DMS53 (cell line): ENCODE results near the gene TMEM145.
"Not testable (repeated sequence)": the region's sequence is repeated elsewhere in the genome, so short reads cannot be mapped to it uniquely, and the experiment has no call there.

Source experiments
- DNase-seq: peaks from one replicate; lab custom pipeline; 2025; lab: John Stamatoyannopoulos, UW

The TMEM145 gene

DNA sequence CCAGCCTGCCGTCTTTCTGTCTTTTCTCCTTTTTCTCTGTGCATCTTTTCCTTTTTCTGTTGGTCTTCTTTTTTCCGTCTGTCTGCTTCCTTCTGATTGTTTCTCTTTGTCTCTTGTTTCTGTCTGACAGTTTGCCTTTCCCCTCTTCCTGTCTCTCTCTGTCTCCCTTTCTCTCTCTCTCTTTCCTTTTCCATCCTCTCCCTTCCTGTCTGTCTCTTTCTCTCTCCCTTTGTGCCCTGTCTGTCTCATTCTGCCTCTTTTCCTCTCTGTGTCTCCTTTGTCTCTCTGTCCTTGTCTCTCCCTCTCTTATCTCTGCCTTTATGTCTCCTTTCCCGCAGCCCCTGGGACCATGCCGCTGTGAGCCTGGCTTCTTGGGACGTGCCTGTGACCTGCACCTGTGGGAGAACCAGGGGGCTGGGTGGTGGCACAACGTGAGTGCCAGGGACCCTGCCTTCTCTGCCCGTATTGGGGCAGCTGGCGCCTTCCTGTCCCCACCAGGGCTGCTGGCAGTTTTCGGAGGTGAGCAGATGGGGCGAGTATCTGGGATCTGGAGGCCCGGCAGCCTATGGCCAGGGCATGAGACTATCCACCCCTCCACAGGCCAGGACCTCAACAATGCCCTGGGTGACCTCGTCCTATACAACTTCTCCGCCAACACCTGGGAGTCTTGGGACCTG, 21.7 kb downstream of the TMEM145 start:
- no peak for DNase-seq

DNA sequence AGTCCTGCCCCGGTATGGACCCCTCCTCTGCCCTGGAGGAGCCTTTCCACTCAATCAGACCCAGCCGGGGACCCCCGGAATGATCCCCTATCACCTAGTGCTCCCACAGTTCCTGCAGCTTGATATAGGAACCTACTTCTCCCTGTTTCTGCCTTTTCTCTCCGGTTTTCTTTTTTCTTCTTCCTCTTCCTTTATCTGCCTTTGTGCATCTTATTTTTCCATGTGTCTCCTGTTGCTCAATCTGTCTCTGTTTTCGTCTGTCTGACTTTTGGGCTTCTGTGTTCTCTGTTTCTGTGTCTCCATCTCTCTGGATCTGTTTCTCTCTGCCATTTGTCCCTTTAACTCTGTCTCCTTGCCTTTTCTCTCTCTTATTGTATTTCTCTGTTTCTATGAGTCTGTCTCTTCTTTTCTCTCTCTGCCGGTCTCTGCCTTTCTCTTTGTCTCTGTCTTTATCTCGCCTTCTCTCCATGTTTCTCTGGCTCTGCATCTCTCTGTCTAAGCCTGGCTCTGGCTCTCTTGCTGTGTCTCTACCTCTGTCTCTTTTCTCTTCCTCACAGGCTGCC, 22.3 kb downstream of the TMEM145 start:
- DNase-seq: no peak

- DNase-seq: no peak
Observed at GRCh38 chr19:42335971-42336370, 22.9 kb downstream of the TMEM145 start.

- DNase-seq: not testable (repeated sequence)
Observed at GRCh38 chr19:42339126-42339860, 26.2 kb downstream of the TMEM145 start.

DNA sequence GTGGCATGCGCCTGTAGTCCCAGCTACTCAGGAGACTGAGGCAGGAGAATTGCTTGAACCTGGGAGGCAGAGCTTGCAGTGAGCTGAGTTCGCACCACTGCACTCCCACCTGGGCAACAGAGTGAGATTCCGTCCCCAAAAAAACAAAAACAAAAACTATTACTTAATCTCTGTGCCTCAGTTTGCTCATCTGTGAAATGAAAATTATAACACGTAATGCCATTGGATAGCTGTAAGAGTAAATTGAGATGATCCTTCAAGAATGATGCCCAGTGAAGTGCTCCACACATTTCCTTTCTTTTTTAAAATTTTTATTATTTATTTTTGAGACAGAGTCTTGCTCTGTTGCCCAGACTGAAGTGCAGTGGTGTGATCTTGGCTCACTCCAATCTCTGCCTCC, 26.8 kb downstream of the TMEM145 start:
- not testable (repeated sequence) for DNase-seq

- no peak for DNase-seq
Observed at GRCh38 chr19:42343344-42344110, 30.4 kb downstream of the TMEM145 start.

DNA sequence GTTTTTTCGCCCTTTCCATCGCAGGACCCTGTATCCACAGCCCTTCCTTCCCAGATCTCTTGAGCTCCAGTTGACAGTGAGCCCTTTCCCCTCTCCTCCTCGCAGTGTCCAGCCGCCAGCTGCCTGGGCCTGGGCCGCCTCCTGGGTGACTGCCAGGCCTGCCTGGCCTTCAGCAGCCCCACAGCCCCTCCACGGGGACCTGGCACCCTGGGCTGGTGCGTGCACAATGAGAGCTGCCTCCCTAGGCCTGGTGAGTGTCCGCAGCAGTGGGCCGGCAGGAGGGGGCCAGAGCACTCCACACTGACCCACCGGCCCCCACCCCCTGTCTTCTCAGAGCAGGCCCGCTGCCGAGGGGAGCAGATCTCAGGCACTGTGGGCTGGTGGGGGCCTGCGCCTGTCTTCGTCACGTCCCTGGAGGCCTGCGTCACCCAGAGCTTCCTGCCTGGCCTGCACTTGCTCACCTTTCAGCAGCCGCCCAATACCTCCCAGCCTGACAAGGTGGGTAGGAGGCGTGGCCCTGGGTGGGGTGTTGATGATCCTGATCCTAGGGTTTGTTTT, 31.3 kb downstream of the TMEM145 start:
- DNase-seq: no peak

DNA sequence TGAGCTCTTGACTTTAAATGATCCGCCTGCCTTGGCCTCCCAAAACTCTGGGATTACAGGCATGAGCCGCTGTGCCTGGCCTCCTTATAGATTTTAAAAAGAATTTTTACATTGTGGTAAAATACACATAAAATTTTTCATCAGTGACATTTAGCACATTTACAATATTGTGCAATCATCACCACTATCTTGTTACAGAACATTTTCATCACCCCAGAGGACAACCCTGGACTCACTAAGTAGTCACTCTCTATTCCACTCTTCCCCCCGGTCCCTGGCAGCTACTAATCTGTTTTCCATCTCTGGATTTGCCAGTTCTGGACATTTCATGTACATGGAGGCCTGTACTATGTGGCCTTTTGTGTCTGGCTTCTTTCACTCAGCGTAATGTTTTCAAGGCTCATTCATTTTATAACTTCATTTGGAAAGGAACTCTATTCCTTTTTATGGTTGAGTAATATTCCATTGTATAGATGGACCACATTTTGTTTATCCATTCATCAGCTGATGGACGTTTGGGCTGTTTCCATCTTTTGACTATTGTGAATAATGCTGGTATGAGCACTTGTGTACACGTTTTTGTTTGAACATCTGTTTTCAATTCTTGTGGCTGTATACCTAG, 32.2 kb downstream of the TMEM145 start:
- no peak for DNase-seq

- DNase-seq: no peak
Observed at GRCh38 chr19:42348211-42348610, 35.1 kb downstream of the TMEM145 start.

DNA sequence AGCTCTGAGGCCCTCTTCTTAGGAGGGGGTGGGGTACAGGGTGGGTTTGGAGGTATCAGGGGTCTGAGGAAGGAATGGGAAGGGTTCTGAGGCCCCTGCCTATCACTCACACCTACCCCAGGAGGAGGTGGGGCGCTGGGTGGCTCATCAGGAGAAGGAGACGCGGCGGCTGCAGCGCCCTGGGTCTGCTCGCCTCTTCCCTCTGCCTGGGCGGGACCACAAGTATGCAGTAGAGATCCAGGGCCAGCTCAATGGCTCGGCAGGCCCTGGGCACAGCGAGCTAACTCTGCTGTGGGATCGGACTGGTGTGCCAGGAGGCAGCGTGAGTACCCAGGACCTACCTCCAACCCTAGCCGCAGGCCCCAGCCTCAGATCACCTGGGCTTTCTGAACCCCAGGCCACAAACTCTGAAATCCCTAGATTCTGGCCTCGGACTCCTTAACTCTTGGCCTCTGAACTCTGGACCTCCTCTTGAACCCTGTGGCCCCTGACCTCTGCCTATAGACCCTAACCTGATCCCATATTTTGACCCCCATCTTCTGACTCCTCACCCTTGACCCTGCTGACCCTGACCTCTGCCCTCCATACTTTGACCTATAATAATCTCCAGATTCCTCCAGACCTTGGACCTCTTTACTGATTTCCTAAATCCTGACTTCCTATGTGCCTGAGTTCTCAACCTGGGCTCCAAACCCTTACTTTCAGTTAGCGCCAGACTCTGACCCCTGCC, 36.4 kb downstream of the TMEM145 start:
- DNase-seq: no peak

DNA sequence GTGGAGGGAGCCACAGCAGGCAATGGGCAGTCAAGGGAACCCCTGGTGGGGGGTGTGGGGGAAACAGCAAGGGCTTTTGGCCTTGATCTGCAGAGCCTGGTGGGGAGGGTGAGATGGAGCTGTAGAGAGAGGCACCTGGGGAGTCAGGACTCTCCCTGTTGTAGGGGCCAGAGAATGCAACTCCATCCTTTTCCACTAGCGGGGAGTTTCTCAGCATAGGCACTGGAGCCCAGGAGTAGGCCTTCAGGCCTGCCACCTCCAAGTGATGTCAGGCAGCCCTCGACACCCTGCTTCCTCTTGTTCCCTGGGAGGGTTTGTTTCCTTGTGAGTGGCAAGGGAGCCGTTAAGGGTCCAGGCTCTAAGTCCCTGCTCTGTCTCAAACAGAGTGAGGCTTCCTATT, 37.3 kb downstream of the TMEM145 start:
- no peak for DNase-seq

GRCh38 chr19:42351079-42351735, 38.1 kb downstream of the TMEM145 start:
- DNase-seq: no peak

- DNase-seq: peak; percentile 67
Observed at GRCh38 chr19:42352301-42353259, 39.5 kb downstream of the TMEM145 start.

DNA sequence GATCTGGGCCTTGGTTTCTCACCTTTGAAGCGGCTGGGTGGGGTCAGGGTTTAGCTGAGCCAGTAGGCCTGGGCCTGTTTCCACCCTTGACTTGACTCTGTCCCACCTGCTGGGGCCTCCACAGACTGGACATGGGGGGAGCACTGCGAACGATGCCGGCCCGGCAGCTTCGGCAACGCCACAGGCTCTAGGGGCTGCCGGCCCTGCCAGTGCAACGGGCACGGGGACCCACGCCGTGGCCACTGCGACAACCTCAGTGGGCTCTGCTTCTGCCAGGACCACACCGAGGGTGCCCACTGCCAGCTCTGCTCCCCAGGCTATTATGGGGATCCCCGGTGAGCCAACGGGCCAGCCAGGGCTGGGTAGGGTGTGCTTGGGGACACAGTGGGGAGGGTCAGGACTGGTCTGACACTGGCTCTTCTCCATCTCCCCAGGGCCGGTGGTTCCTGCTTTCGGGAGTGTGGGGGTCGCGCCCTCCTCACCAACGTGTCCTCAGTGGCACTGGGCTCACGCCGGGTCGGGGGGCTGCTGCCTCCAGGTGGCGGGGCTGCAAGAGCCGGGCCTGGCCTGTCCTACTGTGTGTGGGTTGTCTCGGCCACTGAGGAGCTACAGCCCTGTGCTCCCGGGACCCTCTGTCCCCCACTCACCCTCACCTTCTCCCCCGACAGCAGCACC, 40.4 kb downstream of the TMEM145 start:
- DNase-seq: no peak

GRCh38 chr19:42355896-42356295, 42.8 kb downstream of the TMEM145 start:
- no peak for DNase-seq

- DNase-seq: no peak
Observed at GRCh38 chr19:42356686-42357085, 43.6 kb downstream of the TMEM145 start.

DNA sequence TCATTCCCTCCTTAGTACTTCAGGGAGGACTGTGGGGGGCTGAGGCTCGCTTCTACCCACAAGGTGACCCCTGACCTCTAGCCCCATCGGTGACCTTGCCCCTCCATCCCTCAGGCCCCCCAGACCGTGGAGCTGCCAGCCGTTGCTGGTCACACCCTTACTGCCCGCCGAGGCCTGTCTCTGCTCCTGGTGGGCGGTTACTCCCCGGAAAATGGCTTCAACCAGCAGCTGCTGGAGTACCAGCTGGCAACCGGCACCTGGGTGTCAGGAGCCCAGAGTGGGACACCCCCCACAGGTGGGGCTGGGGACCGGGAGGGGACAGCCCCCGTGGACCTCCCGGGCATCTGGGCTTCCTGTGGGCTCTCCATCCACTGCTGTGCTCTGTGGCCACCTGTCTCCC, 44.2 kb downstream of the TMEM145 start:
- DNase-seq: no peak

DNA sequence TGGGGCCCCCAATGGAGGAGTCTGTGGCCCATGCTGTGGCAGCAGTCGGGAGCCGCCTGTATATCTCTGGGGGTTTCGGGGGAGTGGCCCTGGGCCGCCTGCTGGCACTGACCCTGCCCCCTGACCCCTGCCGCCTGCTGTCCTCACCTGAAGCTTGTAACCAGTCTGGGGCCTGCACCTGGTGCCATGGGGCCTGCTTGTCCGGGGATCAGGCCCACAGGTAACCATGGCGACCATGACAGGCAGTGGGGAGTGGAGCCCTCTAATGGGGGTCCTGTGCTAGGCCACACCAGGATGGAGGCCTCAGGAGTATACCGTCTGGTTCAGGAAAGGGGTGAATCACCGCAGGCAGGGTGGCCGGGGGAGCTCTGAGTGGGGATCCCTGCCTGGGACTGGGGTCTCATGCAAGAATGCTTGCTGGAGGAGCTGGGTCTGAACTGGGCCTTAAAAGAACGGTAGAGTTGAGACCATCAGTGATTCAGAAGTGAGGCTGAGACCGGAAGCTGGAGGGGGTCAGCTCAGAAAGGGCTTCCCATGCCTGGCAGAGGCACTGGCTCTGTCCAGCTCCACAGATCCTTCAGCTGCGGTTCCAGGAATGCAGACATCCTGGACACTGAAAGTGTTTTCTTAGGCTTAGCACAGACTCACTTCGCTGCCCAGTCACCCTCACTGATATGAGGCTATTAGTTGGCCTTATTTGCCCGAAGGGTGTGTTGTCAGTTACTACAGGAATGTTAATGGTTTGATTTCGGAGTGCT, 47.9 kb downstream of the TMEM145 start:
- DNase-seq: no peak
